ENCODE measurements around the gene ETHE1. TPM values are rescaled to one million over a fixed set of nuclear protein-coding genes. Genes with fewer than 3 reads are reported as not detected.
"Not testable (repeated sequence)": the region's sequence is repeated elsewhere in the genome, so short reads cannot be mapped to it uniquely, and the experiment has no call there.

ETHE1 gene
- total and polyA plus RNA-seq, 2 of the 8 experiments (the other 6 are each of a cell fraction or from before 2014, with no cell fraction given) = 19.9 to 96.0 TPM

GRCh38 chr19:43518051-43518450, 8.9 kb downstream of the ETHE1 start (continued):
- TF ChIP-seq, protein P1, sequence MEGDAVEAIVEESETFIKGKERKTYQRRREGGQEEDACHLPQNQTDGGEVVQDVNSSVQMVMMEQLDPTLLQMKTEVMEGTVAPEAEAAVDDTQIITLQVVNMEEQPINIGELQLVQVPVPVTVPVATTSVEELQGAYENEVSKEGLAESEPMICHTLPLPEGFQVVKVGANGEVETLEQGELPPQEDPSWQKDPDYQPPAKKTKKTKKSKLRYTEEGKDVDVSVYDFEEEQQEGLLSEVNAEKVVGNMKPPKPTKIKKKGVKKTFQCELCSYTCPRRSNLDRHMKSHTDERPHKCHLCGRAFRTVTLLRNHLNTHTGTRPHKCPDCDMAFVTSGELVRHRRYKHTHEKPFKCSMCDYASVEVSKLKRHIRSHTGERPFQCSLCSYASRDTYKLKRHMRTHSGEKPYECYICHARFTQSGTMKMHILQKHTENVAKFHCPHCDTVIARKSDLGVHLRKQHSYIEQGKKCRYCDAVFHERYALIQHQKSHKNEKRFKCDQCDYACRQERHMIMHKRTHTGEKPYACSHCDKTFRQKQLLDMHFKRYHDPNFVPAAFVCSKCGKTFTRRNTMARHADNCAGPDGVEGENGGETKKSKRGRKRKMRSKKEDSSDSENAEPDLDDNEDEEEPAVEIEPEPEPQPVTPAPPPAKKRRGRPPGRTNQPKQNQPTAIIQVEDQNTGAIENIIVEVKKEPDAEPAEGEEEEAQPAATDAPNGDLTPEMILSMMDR (IDR thresholded peaks at IDR 0.05; ENCODE audit: control extremely low read depth in 1 of 3, insufficient read depth in 1 of 3, low read depth in 1 of 3, low read length in 3 of 3) = no peak
- TF ChIP-seq RAD21 (IDR thresholded peaks at IDR 0.05 in 1 of 2, conservative IDR thresholded peaks at IDR 0.05 in 1 of 2; ENCODE audit: low read depth in 2 of 2, low read length in 2 of 2) (no peak), TCF12 (IDR thresholded peaks at IDR 0.05; ENCODE audit: low read depth, low read length) (no peak), CEBPB (IDR thresholded peaks at IDR 0.05; ENCODE audit: low read depth, low read length) (no peak), RFX5 (IDR thresholded peaks at IDR 0.05; ENCODE audit: borderline replicate concordance, low read depth, low read length) (no peak), EZH2 (IDR thresholded peaks at IDR 0.05; ENCODE audit: low read depth, low read length, severe bottlenecking) (no peak), PHF8 (conservative IDR thresholded peaks at IDR 0.05; ENCODE audit: low read depth, low read length) (no peak), KDM4A (IDR thresholded peaks at IDR 0.05; ENCODE audit: low read depth, low read length, severe bottlenecking) (no peak)

DNA sequence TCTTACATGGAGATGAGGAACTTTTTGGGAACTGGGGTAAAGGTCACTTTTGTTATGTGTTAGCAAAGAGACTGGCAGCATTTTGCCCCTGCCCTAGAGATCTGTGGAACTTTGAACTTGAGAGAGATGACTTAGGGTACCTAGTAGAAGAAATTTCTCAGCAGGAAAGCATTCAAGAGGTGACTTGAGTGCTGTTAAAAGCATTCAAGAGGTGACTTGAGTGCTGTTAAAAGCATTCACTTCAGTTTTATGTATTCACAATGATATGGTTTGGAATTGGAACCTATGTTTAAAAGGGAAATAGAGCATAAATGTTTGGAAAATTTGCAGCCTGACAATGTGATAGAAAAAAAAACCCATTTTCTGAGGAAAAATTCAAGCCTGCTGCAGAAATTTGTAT, 14.6 kb downstream of the ETHE1 start:
- CTCF ChIA-PET (ENCODE audit: partially characterized antibody) = interaction anchor here (1.0 to 1.7 kb wide), 2 partner anchors 64 to 65 kb away, joined by 3 to 7 read pairs; no protein-coding TSS in a partner anchor
- POLR2A ChIA-PET (ENCODE audit: partially characterized antibody) = not testable (repeated sequence)

More for the DNA sequence above, 14.6 kb downstream of the ETHE1 start:
- not testable (repeated sequence) for H2BK20ac ChIP-seq (ENCODE audit: low read length); H3K4me1 ChIP-seq (replicated peaks in 1 of 4; ENCODE audit: control insufficient read depth in 3 of 4, insufficient read depth in 4 of 4, low read length in 3 of 4); H3K9ac ChIP-seq (replicated peaks in 1 of 4; ENCODE audit: extremely low read depth in 1 of 4, low read depth in 3 of 4, low read length in 3 of 4); H2AFZ ChIP-seq (ENCODE audit: low read length); H2BK5ac ChIP-seq (ENCODE audit: low read depth, low read length); H3K27ac ChIP-seq (ENCODE audit: low read depth, low read length); H4K20me1 ChIP-seq (replicated peaks in 1 of 2; ENCODE audit: control insufficient read depth in 1 of 2, insufficient read depth in 2 of 2, low read length in 2 of 2); H3K4me3 ChIP-seq (ENCODE audit: extremely low read depth in 1 of 4, insufficient read depth in 2 of 4, low read depth in 3 of 4, low read length in 4 of 4); H4K5ac ChIP-seq (ENCODE audit: insufficient read length, low read depth, low read length); H3K4ac ChIP-seq (replicated peaks; ENCODE audit: insufficient read length, low read depth, low read length); H3K23ac ChIP-seq (ENCODE audit: insufficient read length); H3K56ac ChIP-seq (replicated peaks; ENCODE audit: insufficient read length, low read depth, low read length); H3K79me1 ChIP-seq (ENCODE audit: low read depth, low read length); DNase-seq (ENCODE audit: low read depth in 1 of 2, low spot score in 2 of 2); H2BK120ac ChIP-seq (replicated peaks; ENCODE audit: low read depth, low read length); H4K91ac ChIP-seq (replicated peaks; ENCODE audit: insufficient read length, low read length); H3K79me2 ChIP-seq (ENCODE audit: control insufficient read depth in 1 of 2, insufficient read depth in 2 of 2, low read length in 2 of 2); H3K9me3 ChIP-seq (ENCODE audit: insufficient read depth in 2 of 2, low read depth in 1 of 2, low read length in 1 of 2); H3K36me3 ChIP-seq (ENCODE audit: control insufficient read depth in 2 of 4, insufficient read depth in 4 of 4, low read length in 3 of 4); H4K8ac ChIP-seq (ENCODE audit: extremely low read depth, insufficient read depth, low read length); H3K27me3 ChIP-seq (replicated peaks in 1 of 4; ENCODE audit: control insufficient read depth in 3 of 4, extremely low read depth in 1 of 4, insufficient read depth in 3 of 4, low read length in 3 of 4); FAIRE-seq; H2BK15ac ChIP-seq (ENCODE audit: low read length); H2BK12ac ChIP-seq (ENCODE audit: low read depth, low read length); H3K14ac ChIP-seq (ENCODE audit: insufficient read length); H2AK5ac ChIP-seq (ENCODE audit: low read depth, low read length); H3K23me2 ChIP-seq (ENCODE audit: low read depth, low read length); H3K4me2 ChIP-seq (ENCODE audit: insufficient read depth in 1 of 2, low read depth in 2 of 2, low read length in 2 of 2); H3K18ac ChIP-seq (ENCODE audit: extremely low read depth, low read length)

Data from H1 (cell line).